K562 (cell line): ENCODE results near the gene PLD3. TPM values are rescaled to one million over a fixed set of nuclear protein-coding genes. Genes with fewer than 3 reads are reported as not detected.

Experiments
- ARID1B ChIP-seq: fragments of 450-650 bp; IDR thresholded peaks from 2 replicates; pipeline ENCODE4 v1.6.1; 2016; ENCODE audit warnings: antibody characterized with exemption, mild to moderate bottlenecking, inconsistent platforms
- ATF1 ChIP-seq, 2 experiments: fragments of 450-650 bp in 1 of 2; IDR thresholded peaks; 2 replicates each; pipeline ENCODE4 v1.6.1; 2016; ENCODE audit warnings: missing compliant biosample characterization in 1 of 2, missing genetic modification characterization in 1 of 2
- C11orf30 ChIP-seq: fragments of 450-650 bp; IDR thresholded peaks from 2 replicates; pipeline ENCODE4 v1.6.1; 2016; ENCODE audit warnings: low read depth, mild to moderate bottlenecking
- CREB1 ChIP-seq, 2 experiments: sonication (generic) in 1 of 2; formaldehyde crosslinking in 1 of 2; IDR thresholded peaks; 2 replicates each; pipeline versions ENCODE4 v1.6.1 to v1.8.0; 2012 to 2022; ENCODE audit warnings: inconsistent platforms in 1 of 2, mild to moderate bottlenecking in 1 of 2, missing genetic modification reagents in 1 of 2, moderate library complexity in 1 of 2
- CREM ChIP-seq: IDR thresholded peaks from 2 replicates; pipeline ENCODE4 v1.6.1; 2014; ENCODE audit warnings: antibody characterized with exemption, low read depth
- CTBP1 ChIP-seq: fragments of 450-650 bp; IDR thresholded peaks from 2 replicates; pipeline ENCODE4 v1.6.1; 2016; ENCODE audit warnings: borderline replicate concordance
- E2F3 ChIP-seq: fragments of 250-450 bp; sonication (Bioruptor Pico); IDR thresholded peaks from 2 replicates; pipeline ENCODE4 v1.4.0; 2020; ENCODE audit warnings: mild to moderate bottlenecking
- EZH2 ChIP-seq: IDR thresholded peaks from 2 replicates; pipeline ENCODE4 v1.6.1; 2012; ENCODE audit warnings: low read depth, mild to moderate bottlenecking, inconsistent platforms, low read length, borderline replicate concordance
- FUS ChIP-seq: fragments of 200-400 bp; formaldehyde crosslinking; optimal IDR thresholded peaks from 2 replicates; pipeline ENCODE3; 2017; ENCODE audit warnings: low read depth, low read length
- HDAC1 ChIP-seq, 2 experiments: fragments of 450-650 bp; IDR thresholded peaks; 2 replicates each; pipeline ENCODE4 v1.6.1; 2016 to 2017; ENCODE audit warnings: inconsistent platforms in 1 of 2, mild to moderate bottlenecking in 1 of 2, moderate library complexity in 1 of 2
- JUNB ChIP-seq: fragments of 450-650 bp; formaldehyde crosslinking; conservative IDR thresholded peaks from 2 replicates; pipeline ENCODE4 v1.4.0; 2020; ENCODE audit warnings: mild to moderate bottlenecking
- KDM2B ChIP-seq: fragments of 250-450 bp; sonication (Bioruptor Pico); IDR thresholded peaks from 2 replicates; pipeline ENCODE4 v1.8.0; 2021; ENCODE audit warnings: mild to moderate bottlenecking, moderate library complexity
- LEF1 ChIP-seq: fragments of 450-650 bp; IDR thresholded peaks from 2 replicates; pipeline ENCODE4 v1.6.1; 2016; ENCODE audit warnings: mild to moderate bottlenecking
- MAFF ChIP-seq: IDR thresholded peaks from 2 replicates; pipeline ENCODE4 v1.6.1; 2012; ENCODE audit warnings: low read length, improper control_type of control experiment
- POLR2H ChIP-seq: IDR thresholded peaks from 2 replicates; pipeline ENCODE4 v1.6.1; 2016; ENCODE audit warnings: missing genetic modification characterization, low read depth, mild to moderate bottlenecking, control low read depth, missing compliant biosample characterization, moderate library complexity
- SIN3A ChIP-seq, 2 experiments: fragments of 150-350 bp in 1 of 2; IDR thresholded peaks; 2 replicates each; pipeline ENCODE4 v1.6.1; 2011 to 2016; ENCODE audit warnings: borderline replicate concordance in 2 of 2, low read depth in 2 of 2, low read length in 2 of 2, mild to moderate bottlenecking in 2 of 2, moderate library complexity in 2 of 2; ENCODE audit not compliant: control insufficient read depth in 1 of 2
- SMARCB1 ChIP-seq: IDR thresholded peaks from 2 replicates; pipeline ENCODE4 v1.6.1; 2011; ENCODE audit warnings: improper control_type of control experiment, low read depth; ENCODE audit not compliant: insufficient read length
- TRIM28 ChIP-seq: fragments of 450-650 bp; IDR thresholded peaks from 2 replicates; pipeline ENCODE4 v1.6.1; 2017
- U2AF1 ChIP-seq: fragments of 200-400 bp; formaldehyde crosslinking; optimal IDR thresholded peaks from 2 replicates; pipeline ENCODE3; 2017; ENCODE audit warnings: mild to moderate bottlenecking, low read depth, low read length, moderate library complexity
- XRCC5 ChIP-seq: fragments of 200-400 bp; formaldehyde crosslinking; IDR thresholded peaks from 2 replicates; pipeline ENCODE4 v1.6.1; 2017; ENCODE audit warnings: low read depth, mild to moderate bottlenecking, low read length
- ZFP36 ChIP-seq: fragments of 150-350 bp; IDR thresholded peaks from 2 replicates; pipeline ENCODE4 v1.6.1; 2018; ENCODE audit warnings: low read length, low read depth; ENCODE audit not compliant: partially characterized antibody
- ZNF140 ChIP-seq: fragments of 250-450 bp; sonication (Bioruptor Pico); IDR thresholded peaks from 2 replicates; pipeline ENCODE4 v1.8.0; 2021; ENCODE audit warnings: moderate library complexity, mild to moderate bottlenecking, inconsistent platforms
- ZNF431 ChIP-seq: sonication (generic); formaldehyde crosslinking; IDR thresholded peaks from 2 replicates; pipeline ENCODE4 v1.8.0; 2022; ENCODE audit warnings: mild to moderate bottlenecking, missing genetic modification reagents
- ZNF589 ChIP-seq: fragments of 200-800 bp; sonication (Bioruptor generic); IDR thresholded peaks from 2 replicates; pipeline ENCODE4 v1.6.1; 2016; ENCODE audit warnings: low read depth, missing genetic modification characterization, missing compliant biosample characterization
- ZNF609 ChIP-seq: sonication (generic); formaldehyde crosslinking; IDR thresholded peaks from 2 replicates; pipeline ENCODE4 v1.8.1; 2023; ENCODE audit warnings: missing genetic modification reagents, mild to moderate bottlenecking, borderline replicate concordance
- polyA plus RNA-seq, 8 experiments: library from polyadenylated mRNA; depleted of rRNA in 4 of 8; stranded (reverse) in 5 of 8; unstranded in 3 of 8; fragments of >200 nt; fragmentation: Nextera tagmentation in 2 of 8; fragmentation: Illumina TruSeq in 1 of 8; extraction: Ambion mirVana in 2 of 8; extraction: Trizol in 1 of 8; gene quantifications; 2 replicates each; pipeline versions ENCODE4 v1.2.1 to v1.2.3, GENCODE V29; 2011 to 2014; ENCODE audit warnings: inconsistent platforms in 1 of 8, missing spikeins in 1 of 8
- total RNA-seq, 7 experiments: library from RNA; depleted of rRNA in 6 of 7; stranded (reverse); fragments of >200 nt in 6 of 7; fragmentation: Illumina TruSeq in 2 of 7; extraction: Trizol in 2 of 7; gene quantifications; 2 replicates each; pipeline versions ENCODE4 v1.2.1 to v1.2.3, GENCODE V29; 2011 to 2021; ENCODE audit warnings: low replicate concordance in 1 of 7

PLD3 gene
- total and polyA plus RNA-seq, 9 of the 15 experiments (the other 6 are each of a cell fraction or from before 2014, with no cell fraction given) = 2.3 to 128 (median 72.7) TPM

DNA sequence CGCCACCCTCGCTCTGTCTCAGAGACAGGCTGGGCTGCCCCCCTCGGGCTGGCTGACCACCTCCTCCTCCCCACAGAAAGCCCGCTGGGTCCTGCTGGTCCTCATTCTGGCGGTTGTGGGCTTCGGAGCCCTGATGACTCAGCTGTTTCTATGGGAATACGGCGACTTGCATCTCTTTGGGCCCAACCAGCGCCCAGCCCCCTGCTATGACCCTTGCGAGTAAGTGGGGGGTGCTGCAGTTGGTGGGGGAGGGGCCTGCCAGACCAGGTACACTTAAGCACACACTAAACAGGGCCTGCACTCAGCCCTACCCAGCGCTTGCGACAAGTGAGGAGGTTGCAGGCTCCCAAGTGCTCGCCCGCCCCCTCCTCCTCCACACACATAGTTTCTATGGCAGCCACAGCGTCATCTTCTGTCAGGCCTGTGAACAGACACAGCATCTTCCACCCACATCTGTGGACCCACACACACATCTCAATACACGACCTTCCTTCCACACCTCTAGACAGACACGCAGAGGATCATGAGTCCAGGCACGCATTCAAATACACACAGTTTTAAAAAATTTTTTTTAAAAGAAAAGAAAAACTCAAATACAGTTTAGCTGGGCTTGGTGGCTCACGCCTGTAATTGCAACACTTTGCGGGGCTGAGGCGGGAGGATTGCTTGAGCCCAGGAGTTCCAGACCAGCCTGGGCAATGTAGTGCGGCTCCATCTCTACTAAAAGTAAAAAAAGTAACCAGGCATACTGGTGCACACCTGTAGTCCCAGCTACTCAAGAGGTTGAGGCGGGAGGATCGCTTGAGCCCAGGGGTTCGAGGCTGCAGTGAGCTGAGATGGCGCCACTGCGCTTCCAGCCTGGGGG, 18.4 kb downstream of the PLD3 start (continued):
- TF ChIP-seq POLR2H (tag) = no peak
- 0 out of 4 replicates have a peak, but pooled peaks of 1 of the 2 experiments have one; percentile 30 for TF ChIP-seq SIN3A (IDR thresholded peaks at IDR 0.05; ENCODE audit: borderline replicate concordance in 2 of 2, control insufficient read depth in 1 of 2, low read depth in 2 of 2, low read length in 2 of 2)
- TF ChIP-seq CTBP1 = peak; percentile 31; the same call in 1 of the 2 replicates
- no peak for TF ChIP-seq ZFP36
- no peak for TF ChIP-seq EZH2
- TF ChIP-seq CREB1 (IDR thresholded peaks at IDR 0.05) = no peak
- TF ChIP-seq CREB1 (CRISPR knock-in tag; IDR thresholded peaks at IDR 0.05) = peak; percentile 24; the same call in 1 of the 2 replicates
- peak; percentile 38; the same call in 1 of the 2 replicates for TF ChIP-seq XRCC5
- TF ChIP-seq E2F3 = no peak
- no peak for TF ChIP-seq U2AF1
- no peak for TF ChIP-seq ZNF589
- no peak for TF ChIP-seq ZNF431 (CRISPR knock-in tag)
- TF ChIP-seq LEF1 = no peak
- TF ChIP-seq ATF1 (CRISPR knock-in tag; IDR thresholded peaks at IDR 0.05) = no peak
- peak; percentile 63 for TF ChIP-seq ATF1 (tag; IDR thresholded peaks at IDR 0.05)
- TF ChIP-seq TRIM28 = no peak
- peak; percentile 53 for TF ChIP-seq CREM
- no peak for TF ChIP-seq KDM2B (CRISPR knock-in tag)
- TF ChIP-seq MAFF = peak; percentile 75
- no peak for TF ChIP-seq FUS
- TF ChIP-seq HDAC1 (IDR thresholded peaks at IDR 0.05) = 0 out of 4 replicates have a peak, but pooled peaks of 1 of the 2 experiments have one; percentile 29
- no peak for TF ChIP-seq ZNF140 (CRISPR knock-in tag)
- no peak for TF ChIP-seq SMARCB1
- no peak for TF ChIP-seq JUNB
- peak; percentile 21; the same call in 1 of the 2 replicates for TF ChIP-seq ARID1B
- TF ChIP-seq ZNF609 = no peak
- TF ChIP-seq C11orf30 = peak; percentile 97
